HepG2 (cell line): Measurements from ENCODE around the gene IFNA2. TPM values are rescaled to one million over a fixed set of nuclear protein-coding genes. Genes with fewer than 3 reads are reported as not detected.

Experiments used
- ARNT ChIP-seq: fragments of 450-650 bp; IDR thresholded peaks from 2 replicates; pipeline ENCODE4 v1.6.1; 2017
- CBFB ChIP-seq: sonication (generic); formaldehyde crosslinking; IDR thresholded peaks from 2 replicates; pipeline ENCODE4 v1.4.0; 2020; ENCODE audit warnings: missing genetic modification reagents
- HNRNPH1 ChIP-seq: fragments of 200-400 bp; formaldehyde crosslinking; optimal IDR thresholded peaks from 2 replicates; pipeline ENCODE3; 2017; ENCODE audit warnings: mild to moderate bottlenecking, low read depth, low read length
- HNRNPK ChIP-seq: fragments of 200-400 bp; formaldehyde crosslinking; IDR thresholded peaks from 2 replicates; pipeline ENCODE4 v1.6.1; 2018; ENCODE audit warnings: low read length, low read depth, moderate library complexity, mild to moderate bottlenecking; ENCODE audit not compliant: poor library complexity, severe bottlenecking
- MEIS1 ChIP-seq: sonication (generic); formaldehyde crosslinking; IDR thresholded peaks from 2 replicates; pipeline ENCODE4 v1.9.0; 2021; ENCODE audit warnings: mild to moderate bottlenecking, missing genetic modification reagents, moderate library complexity, borderline replicate concordance
- NONO ChIP-seq, 2 experiments: fragments of 450-650 bp in 1 of 2; sonication (generic) in 1 of 2; formaldehyde crosslinking in 1 of 2; IDR thresholded peaks in 1 of 2; conservative IDR thresholded peaks in 1 of 2; 2 replicates each; pipeline versions ENCODE4 v1.6.1 to v1.8.0; 2017 to 2022; ENCODE audit warnings: mild to moderate bottlenecking in 1 of 2, missing genetic modification reagents in 1 of 2, moderate library complexity in 1 of 2
- SNAI1 ChIP-seq: sonication (generic); formaldehyde crosslinking; IDR thresholded peaks from 2 replicates; pipeline ENCODE4 v1.5.0; 2020; ENCODE audit warnings: mild to moderate bottlenecking, missing genetic modification reagents, borderline replicate concordance
- SNAPC4 ChIP-seq: sonication (generic); formaldehyde crosslinking; IDR thresholded peaks from 2 replicates; pipeline ENCODE4 v1.4.0; 2020; ENCODE audit warnings: mild to moderate bottlenecking, missing genetic modification reagents
- SPEN ChIP-seq: sonication (generic); formaldehyde crosslinking; IDR thresholded peaks from 2 replicates; pipeline ENCODE4 v1.5.1; 2020; ENCODE audit warnings: low read depth, mild to moderate bottlenecking, missing genetic modification reagents
- SRF ChIP-seq: IDR thresholded peaks from 2 replicates; pipeline ENCODE4 v1.6.1; 2011; ENCODE audit warnings: mild to moderate bottlenecking, low read depth, low read length, moderate library complexity
- SSRP1 ChIP-seq: IDR thresholded peaks from 2 replicates; pipeline ENCODE4 v1.6.1; 2016; ENCODE audit warnings: control low read depth
- ZBTB42 ChIP-seq: sonication (generic); formaldehyde crosslinking; IDR thresholded peaks from 2 replicates; pipeline ENCODE4 v1.5.0; 2020; ENCODE audit warnings: mild to moderate bottlenecking, missing genetic modification reagents
- ZBTB49 ChIP-seq: sonication (generic); formaldehyde crosslinking; IDR thresholded peaks from 2 replicates; pipeline ENCODE4 v1.4.0; 2020; ENCODE audit warnings: missing genetic modification reagents, borderline replicate concordance
- ZBTB8A ChIP-seq: sonication (generic); formaldehyde crosslinking; IDR thresholded peaks from 2 replicates; pipeline ENCODE4 v1.4.0; 2020; ENCODE audit warnings: mild to moderate bottlenecking, low read depth, missing genetic modification reagents, borderline replicate concordance
- ZNF180 ChIP-seq: sonication (generic); formaldehyde crosslinking; IDR thresholded peaks from 2 replicates; pipeline ENCODE4 v1.4.0; 2020; ENCODE audit warnings: low read depth, missing genetic modification reagents, borderline replicate concordance
- ZNF256 ChIP-seq: sonication (generic); formaldehyde crosslinking; conservative IDR thresholded peaks from 2 replicates; pipeline ENCODE4 v1.4.0; 2020; ENCODE audit warnings: missing genetic modification reagents
- ZNF629 ChIP-seq: sonication (generic); formaldehyde crosslinking; conservative IDR thresholded peaks from 2 replicates; pipeline ENCODE4 v1.5.0; 2020; ENCODE audit warnings: missing genetic modification reagents
- ZNF788 ChIP-seq: sonication (generic); formaldehyde crosslinking; IDR thresholded peaks from 2 replicates; pipeline ENCODE4 v1.5.0; 2020; ENCODE audit warnings: mild to moderate bottlenecking, missing genetic modification reagents, borderline replicate concordance
- ZNF790 ChIP-seq: sonication (generic); formaldehyde crosslinking; IDR thresholded peaks from 2 replicates; pipeline ENCODE4 v1.8.0; 2022; ENCODE audit warnings: missing genetic modification reagents, mild to moderate bottlenecking, borderline replicate concordance
- ZNF816 ChIP-seq: sonication (generic); formaldehyde crosslinking; IDR thresholded peaks from 2 replicates; pipeline ENCODE4 v1.8.0; 2022; ENCODE audit warnings: missing genetic modification reagents, mild to moderate bottlenecking, borderline replicate concordance
- ZNF879 ChIP-seq: sonication (generic); formaldehyde crosslinking; IDR thresholded peaks from 2 replicates; pipeline ENCODE4 v1.8.1; 2023; ENCODE audit warnings: missing genetic modification reagents
- ZNF883 ChIP-seq: sonication (generic); formaldehyde crosslinking; IDR thresholded peaks from 2 replicates; pipeline ENCODE4 v1.5.1; 2020; ENCODE audit warnings: mild to moderate bottlenecking, missing genetic modification reagents; ENCODE audit errors: not compliant biosample characterization
- polyA plus RNA-seq, 8 experiments: library from polyadenylated mRNA; depleted of rRNA in 3 of 8; stranded (reverse) in 7 of 8; unstranded in 1 of 8; fragments of >200 nt; fragmentation: Illumina TruSeq in 4 of 8; extraction: Trizol in 4 of 8; gene quantifications; 2 replicates each; pipeline versions ENCODE4 v1.2.1 to v1.2.3, GENCODE V29; 2011 to 2016; ENCODE audit warnings: low read depth in 4 of 8, missing spikeins in 1 of 8, mixed read lengths in 1 of 8; ENCODE audit not compliant: insufficient read depth in 1 of 8
- total RNA-seq, 5 experiments: library from RNA; depleted of rRNA; stranded (reverse); fragments of >200 nt; fragmentation: Illumina TruSeq; extraction: Trizol; gene quantifications; 2 replicates each; pipeline ENCODE4 v1.2.3, GENCODE V29; 2016; ENCODE audit warnings: low read depth in 1 of 5

Gene IFNA2
- total and polyA plus RNA-seq, 2 of the 13 experiments (the other 11 are each of a cell fraction or from before 2014, with no cell fraction given), result not detected

GRCh38 chr9:21334701-21335632 lies 50.2 kb downstream of the IFNA2 start, which contains the start of gene KLHL9 (continued):
- TF ChIP-seq ZNF180 (CRISPR knock-in tag), result no peak
- 0 out of 2 replicates have a peak, but pooled peaks have one; percentile 51 for TF ChIP-seq CBFB (CRISPR knock-in tag)
- TF ChIP-seq ZNF256 (CRISPR knock-in tag), result peak; percentile 87
- TF ChIP-seq SRF, result no peak
- peak; percentile 22; the same call in 1 of the 2 replicates for TF ChIP-seq MEIS1 (CRISPR knock-in tag)
- TF ChIP-seq SNAI1, result 0 out of 2 replicates have a peak, but pooled peaks have one; percentile 40
- peak; percentile 16 for TF ChIP-seq HNRNPK
- no peak for TF ChIP-seq SNAPC4 (CRISPR knock-in tag)
- TF ChIP-seq ZBTB49 (CRISPR knock-in tag), result no peak
- TF ChIP-seq NONO (IDR thresholded peaks at IDR 0.05), result no peak
- TF ChIP-seq NONO (CRISPR knock-in tag; conservative IDR thresholded peaks at IDR 0.05), result peak; percentile 56; the same call in 1 of the 2 replicates
- TF ChIP-seq SSRP1 (CRISPR knock-in tag), result no peak
- peak; percentile 79; the same call in 1 of the 2 replicates for TF ChIP-seq ZNF790 (CRISPR knock-in tag)
- TF ChIP-seq ZNF816, result no peak
- TF ChIP-seq ZNF879 (CRISPR knock-in tag), result 0 out of 2 replicates have a peak, but pooled peaks have one; percentile 82
- TF ChIP-seq ZNF629 (CRISPR knock-in tag), result no peak
- TF ChIP-seq ZBTB8A (CRISPR knock-in tag), result no peak
- peak; percentile 91 for TF ChIP-seq ZNF883 (CRISPR knock-in tag)
- no peak for TF ChIP-seq ARNT
- TF ChIP-seq SPEN (CRISPR knock-in tag), result peak; percentile 98; the same call in 1 of the 2 replicates
- no peak for TF ChIP-seq HNRNPH1
- no peak for TF ChIP-seq ZNF788 (CRISPR knock-in tag)
- TF ChIP-seq ZBTB42 (CRISPR knock-in tag), result no peak
